RWPE2 (cell line): Measurements from ENCODE around the gene GALNT2.

Experiments used
- ATAC-seq: fragments of 200-7000 bp; cut with Tn5 transposase; 3 replicates; pipeline ENCODE4 v1.9.1; 2021; ENCODE audit warnings: low read depth
- DNase-seq: peaks from one replicate; pipeline ENCODE4 v3.0.0-alpha.2; 2020; ENCODE audit warnings: low spot score
- H3K27ac ChIP-seq: fragments of 450-650 bp; 2 replicates; pipeline ENCODE4 v1.5.1; 2017; ENCODE audit warnings: mild to moderate bottlenecking; ENCODE audit not compliant: poor library complexity, severe bottlenecking
- H3K27me3 ChIP-seq: fragments of 250-450 bp; sonication (Bioruptor Pico); 2 replicates; pipeline ENCODE4 v1.5.1; 2021; ENCODE audit warnings: mild to moderate bottlenecking, moderate library complexity; ENCODE audit not compliant: insufficient read depth, poor library complexity, severe bottlenecking
- H3K36me3 ChIP-seq: fragments of 250-450 bp; sonication (Bioruptor Pico); 2 replicates; pipeline ENCODE4 v1.5.1; 2020; ENCODE audit warnings: low read depth, mild to moderate bottlenecking, moderate library complexity
- H3K4me1 ChIP-seq: fragments of 250-450 bp; sonication (Bioruptor Pico); 2 replicates; pipeline ENCODE4 v1.5.1; 2021; ENCODE audit warnings: mild to moderate bottlenecking, moderate library complexity; ENCODE audit not compliant: insufficient read depth, poor library complexity, severe bottlenecking
- H3K4me3 ChIP-seq: fragments of 250-450 bp; sonication (Bioruptor Pico); 2 replicates; pipeline ENCODE4 v1.5.1; 2021; ENCODE audit warnings: mild to moderate bottlenecking, moderate library complexity; ENCODE audit not compliant: severe bottlenecking
- H3K9me3 ChIP-seq: fragments of 250-450 bp; sonication (Bioruptor Pico); 2 replicates; pipeline ENCODE4 v1.5.1; 2021; ENCODE audit warnings: mild to moderate bottlenecking, moderate library complexity; ENCODE audit not compliant: severe bottlenecking
- TF ChIP-seq, protein P1 (sequence below): fragments of 450-650 bp; IDR thresholded peaks from one replicate; pipeline ENCODE4 v1.5.1; 2017; ENCODE audit warnings: mild to moderate bottlenecking, moderate library complexity; ENCODE audit not compliant: poor library complexity, severe bottlenecking

The GALNT2 gene

DNA sequence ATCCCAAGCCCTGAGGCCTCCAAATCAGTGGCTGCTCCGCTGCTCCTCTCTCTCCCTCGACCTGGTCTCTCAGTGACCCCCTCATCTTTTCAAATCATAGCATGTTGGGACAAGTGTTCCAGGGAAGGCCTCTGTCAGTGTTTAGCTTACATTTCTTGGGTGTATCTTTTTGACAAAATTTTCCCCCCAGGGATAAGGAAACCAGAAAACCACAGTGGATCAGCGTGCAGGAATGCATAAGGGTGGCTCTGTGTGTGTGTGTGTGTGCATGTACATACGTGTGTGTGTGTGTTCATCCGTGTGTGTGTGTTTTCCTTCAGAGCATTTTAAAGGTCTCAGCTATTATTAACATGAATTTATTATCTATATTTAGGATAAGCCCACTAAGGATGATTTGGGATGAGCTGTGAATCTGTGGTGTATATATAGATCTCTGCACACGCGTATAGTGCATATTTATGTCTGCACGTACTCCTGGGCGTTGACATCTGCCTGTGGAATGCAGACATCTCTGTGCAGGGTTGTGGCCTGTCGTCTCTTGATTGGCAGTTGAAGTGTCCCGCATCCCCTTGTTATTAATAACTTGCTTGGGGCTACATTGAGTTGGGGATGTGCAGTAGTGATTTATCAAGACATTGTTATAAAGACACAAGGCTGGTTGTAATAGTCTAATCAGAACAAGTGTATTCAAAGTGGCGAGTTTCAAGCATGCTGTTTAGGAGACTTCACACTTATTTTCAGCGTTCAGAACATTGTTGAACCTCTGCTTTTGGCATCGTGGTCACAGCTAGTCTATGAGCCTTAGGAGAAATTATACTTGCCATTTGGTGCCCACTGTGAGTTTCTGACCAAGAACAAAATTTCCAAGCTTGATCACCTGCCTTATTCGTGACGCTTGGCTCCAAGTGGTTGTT lies 55.6 kb downstream of the GALNT2 start:
- Histone ChIP-seq H3K9me3 (no peaks in the 10 kb centered on the region), H3K36me3 (no peaks in the 10 kb centered on the region), H3K4me3 (no peak overlapping the region), H3K4me1 (peaks cover 33% of the 10 kb centered on the region), H3K27ac (peak overlapping the region; percentile 79), H3K27me3 (no peaks in the 10 kb centered on the region)
- TF ChIP-seq, protein P1, sequence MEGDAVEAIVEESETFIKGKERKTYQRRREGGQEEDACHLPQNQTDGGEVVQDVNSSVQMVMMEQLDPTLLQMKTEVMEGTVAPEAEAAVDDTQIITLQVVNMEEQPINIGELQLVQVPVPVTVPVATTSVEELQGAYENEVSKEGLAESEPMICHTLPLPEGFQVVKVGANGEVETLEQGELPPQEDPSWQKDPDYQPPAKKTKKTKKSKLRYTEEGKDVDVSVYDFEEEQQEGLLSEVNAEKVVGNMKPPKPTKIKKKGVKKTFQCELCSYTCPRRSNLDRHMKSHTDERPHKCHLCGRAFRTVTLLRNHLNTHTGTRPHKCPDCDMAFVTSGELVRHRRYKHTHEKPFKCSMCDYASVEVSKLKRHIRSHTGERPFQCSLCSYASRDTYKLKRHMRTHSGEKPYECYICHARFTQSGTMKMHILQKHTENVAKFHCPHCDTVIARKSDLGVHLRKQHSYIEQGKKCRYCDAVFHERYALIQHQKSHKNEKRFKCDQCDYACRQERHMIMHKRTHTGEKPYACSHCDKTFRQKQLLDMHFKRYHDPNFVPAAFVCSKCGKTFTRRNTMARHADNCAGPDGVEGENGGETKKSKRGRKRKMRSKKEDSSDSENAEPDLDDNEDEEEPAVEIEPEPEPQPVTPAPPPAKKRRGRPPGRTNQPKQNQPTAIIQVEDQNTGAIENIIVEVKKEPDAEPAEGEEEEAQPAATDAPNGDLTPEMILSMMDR = no peak
- DNase-seq = no peak
- peak; percentile 70 for ATAC-seq

DNA sequence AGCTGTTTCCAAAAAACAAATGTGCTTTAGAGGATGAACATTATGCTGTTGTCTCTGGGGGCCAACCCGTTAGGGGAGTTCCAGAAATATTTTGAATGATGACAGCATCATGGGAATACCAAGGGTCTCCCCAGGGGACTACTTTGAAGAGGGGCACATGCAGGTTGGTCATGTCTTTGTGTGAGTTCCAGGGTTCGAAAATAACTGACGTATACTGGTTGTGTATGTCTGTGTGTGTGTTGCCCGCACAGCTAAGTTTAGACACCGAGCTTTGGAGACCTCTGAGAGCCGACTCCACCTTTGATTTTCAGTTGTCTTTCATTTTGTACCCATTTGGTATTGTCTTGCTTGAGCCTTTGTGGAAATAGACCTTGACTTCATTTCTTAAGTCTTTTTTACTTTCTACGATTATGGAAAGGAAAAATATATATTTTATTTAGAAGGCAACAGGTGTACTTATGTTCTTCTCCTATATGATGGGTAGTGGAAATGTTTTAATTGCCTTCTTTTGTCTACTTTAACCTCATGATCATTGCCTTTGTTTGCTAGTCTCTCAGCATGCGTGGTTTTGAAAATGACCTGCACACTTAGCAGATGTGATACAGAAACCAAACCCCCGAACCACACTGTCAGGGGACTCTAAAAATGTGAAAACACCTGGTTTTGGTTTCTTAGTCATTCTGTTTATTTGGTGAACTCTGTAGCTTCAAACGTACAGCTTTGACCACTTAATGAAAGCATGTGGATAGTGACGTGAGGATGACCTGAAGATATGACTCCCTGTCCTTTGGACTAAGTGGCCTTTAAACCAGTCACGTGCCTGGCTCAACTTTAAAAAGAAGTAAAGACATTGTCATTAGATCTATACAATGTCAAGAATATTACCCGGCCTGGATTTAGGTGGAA lies 56.5 kb downstream of the GALNT2 start:
- H3K27ac ChIP-seq = peak overlapping the region; percentile 79
- H3K36me3 ChIP-seq = no peaks in the 10 kb centered on the region
- peaks cover 33% of the 10 kb centered on the region for H3K4me1 ChIP-seq
- no peak for ATAC-seq
- H3K4me3 ChIP-seq = no peak overlapping the region
- H3K9me3 ChIP-seq = no peaks in the 10 kb centered on the region
- no peaks in the 10 kb centered on the region for H3K27me3 ChIP-seq
- TF ChIP-seq, protein P1 = no peak
- no peak for DNase-seq

DNA sequence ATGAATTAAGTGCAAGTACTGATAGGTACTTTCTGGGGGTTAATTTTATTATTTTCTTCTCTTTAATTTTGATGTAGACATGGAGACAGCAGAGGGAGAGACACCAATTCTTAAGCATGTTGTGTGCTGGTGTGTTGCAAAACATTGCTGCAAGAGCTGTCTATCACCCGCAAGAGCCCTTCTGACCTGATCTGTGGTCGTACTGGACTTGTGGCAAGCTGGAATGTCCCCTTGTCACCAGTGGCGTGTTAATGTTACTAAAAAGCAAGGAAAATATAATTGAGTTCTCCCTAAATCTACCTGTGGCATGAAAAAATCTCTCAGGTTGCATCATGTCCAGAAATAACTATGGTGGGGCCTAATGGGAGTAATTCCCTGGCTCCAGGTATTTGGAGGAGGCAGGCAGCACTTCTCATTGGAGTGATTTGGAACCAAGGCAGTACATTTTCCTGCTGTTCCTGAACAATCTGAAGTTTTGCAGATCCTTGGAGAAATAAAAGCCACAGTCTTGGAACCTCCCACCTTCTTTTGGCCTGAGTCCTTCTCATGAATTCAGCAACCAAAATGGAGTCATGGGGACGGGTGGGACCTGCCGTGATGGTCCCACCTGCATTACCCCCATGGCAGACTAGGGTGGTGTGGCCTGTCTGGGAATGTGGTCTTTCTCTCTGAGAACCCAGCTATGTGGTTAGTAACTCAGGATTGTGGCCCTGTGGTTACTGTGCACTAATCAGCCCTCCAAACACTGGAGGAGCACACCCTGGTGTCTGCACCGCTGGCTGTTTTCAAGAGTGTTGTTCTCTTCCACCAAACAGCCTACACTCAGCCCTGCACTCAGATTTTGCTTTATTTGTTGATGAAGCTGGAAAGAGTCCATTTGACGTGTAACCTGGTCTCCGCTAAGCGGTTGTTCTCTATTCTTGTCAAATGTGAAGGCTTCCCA lies 57.4 kb downstream of the GALNT2 start:
- Histone ChIP-seq H3K9me3 (no peaks in the 10 kb centered on the region), H3K36me3 (no peaks in the 10 kb centered on the region), H3K4me3 (no peak overlapping the region), H3K27me3 (no peaks in the 10 kb centered on the region), H3K27ac (peak overlapping the region; percentile 54), H3K4me1 (peaks cover 33% of the 10 kb centered on the region)
- DNase-seq (no peak), ATAC-seq (no peak)
- TF ChIP-seq, protein P1 = no peak

DNA sequence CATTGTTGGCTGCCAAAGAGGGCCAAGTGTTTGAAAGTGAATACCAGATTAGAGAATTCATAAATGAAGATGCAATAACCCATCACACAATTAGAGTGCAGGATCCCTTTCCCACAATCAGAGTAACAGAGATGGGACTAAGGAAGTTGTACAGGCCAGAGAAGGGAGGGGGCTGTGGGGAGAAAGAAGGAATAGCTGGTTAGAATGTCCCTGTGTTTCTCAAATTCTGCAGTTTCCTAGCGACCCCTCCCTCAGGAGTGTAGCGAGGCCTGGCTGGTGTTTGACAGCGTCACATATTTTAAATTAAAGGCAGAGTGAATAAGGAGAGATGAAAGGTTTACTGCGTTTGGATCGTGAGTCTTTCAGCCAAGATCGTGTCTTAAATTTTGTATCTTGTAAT lies 58.1 kb downstream of the GALNT2 start:
- no peaks in the 10 kb centered on the region for H3K9me3 ChIP-seq
- H3K4me1 ChIP-seq = peaks cover 33% of the 10 kb centered on the region
- ATAC-seq = no peak
- H3K4me3 ChIP-seq = no peak overlapping the region
- no peaks in the 10 kb centered on the region for H3K27me3 ChIP-seq
- no peak for DNase-seq
- TF ChIP-seq, protein P1 = no peak
- H3K36me3 ChIP-seq = no peaks in the 10 kb centered on the region
- H3K27ac ChIP-seq = peak overlapping the region; percentile 54
